HG02943 (cell line): ENCODE measurements around the gene COL13A1.

Source experiments
- ATAC-seq: cut with Tn5 transposase; IDR thresholded peaks from one replicate; pipeline ENCODE4 v1.9.1; 2021; ENCODE audit warnings: mild to moderate bottlenecking, low read depth, moderate library complexity; ENCODE audit not compliant: unreplicated experiment

The COL13A1 gene

GRCh38 chr10:69817078-69817581, 15.4 kb downstream of the COL13A1 start:
- no peak for ATAC-seq

GRCh38 chr10:69818676-69819239, 17.1 kb downstream of the COL13A1 start:
- ATAC-seq = no peak

- no peak for ATAC-seq
Measured at GRCh38 chr10:69819716-69820506, 18.2 kb downstream of the COL13A1 start.

GRCh38 chr10:69820817-69821216, 19.1 kb downstream of the COL13A1 start:
- ATAC-seq = no peak

DNA sequence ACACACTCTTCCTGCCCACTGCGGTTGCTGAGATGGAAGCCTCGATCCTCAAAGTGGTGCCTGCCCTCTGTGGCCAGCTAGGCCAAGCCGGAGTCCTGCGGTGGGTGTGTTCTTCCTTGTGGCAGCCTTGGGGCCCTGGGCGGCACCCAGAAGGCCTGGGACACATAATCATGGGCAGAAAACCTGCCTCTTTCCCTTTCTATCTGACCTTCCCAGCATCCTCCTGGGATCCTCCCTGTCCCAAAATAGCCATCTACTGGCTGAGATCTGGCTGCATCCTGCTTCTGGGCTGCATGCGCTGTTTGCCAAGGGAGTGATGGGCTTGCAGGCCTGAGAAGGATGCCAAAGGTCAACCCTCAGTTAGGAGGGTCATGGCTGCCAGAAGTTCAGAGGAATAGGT, 23.9 kb downstream of the COL13A1 start:
- ATAC-seq = no peak

DNA sequence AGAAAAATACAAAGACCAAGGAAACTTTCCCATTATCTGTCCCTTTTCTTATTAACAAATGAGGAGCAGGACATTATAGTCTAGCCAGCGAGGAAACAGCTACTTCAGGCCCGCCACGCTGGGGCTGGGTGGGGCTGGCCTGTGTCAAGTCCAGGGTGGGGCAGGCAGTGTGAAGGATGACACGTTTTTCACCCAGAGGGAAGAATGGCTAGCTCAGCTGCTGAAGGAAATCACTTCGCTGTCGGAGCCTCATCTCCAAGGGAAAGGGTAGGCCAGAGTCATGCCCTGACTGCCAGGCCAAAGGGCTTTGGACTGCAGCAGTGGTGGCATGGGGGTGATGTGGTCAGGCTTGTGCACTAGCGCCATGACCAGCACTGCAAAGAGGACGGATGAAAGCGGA, 24.4 kb downstream of the COL13A1 start:
- ATAC-seq = no peak

- no peak for ATAC-seq
Measured at GRCh38 chr10:69826789-69827554, 25.3 kb downstream of the COL13A1 start.

- no peak for ATAC-seq
Measured at GRCh38 chr10:69828144-69828870, 26.6 kb downstream of the COL13A1 start.

- no peak for ATAC-seq
Measured at GRCh38 chr10:69829775-69830174, 28.1 kb downstream of the COL13A1 start.

DNA sequence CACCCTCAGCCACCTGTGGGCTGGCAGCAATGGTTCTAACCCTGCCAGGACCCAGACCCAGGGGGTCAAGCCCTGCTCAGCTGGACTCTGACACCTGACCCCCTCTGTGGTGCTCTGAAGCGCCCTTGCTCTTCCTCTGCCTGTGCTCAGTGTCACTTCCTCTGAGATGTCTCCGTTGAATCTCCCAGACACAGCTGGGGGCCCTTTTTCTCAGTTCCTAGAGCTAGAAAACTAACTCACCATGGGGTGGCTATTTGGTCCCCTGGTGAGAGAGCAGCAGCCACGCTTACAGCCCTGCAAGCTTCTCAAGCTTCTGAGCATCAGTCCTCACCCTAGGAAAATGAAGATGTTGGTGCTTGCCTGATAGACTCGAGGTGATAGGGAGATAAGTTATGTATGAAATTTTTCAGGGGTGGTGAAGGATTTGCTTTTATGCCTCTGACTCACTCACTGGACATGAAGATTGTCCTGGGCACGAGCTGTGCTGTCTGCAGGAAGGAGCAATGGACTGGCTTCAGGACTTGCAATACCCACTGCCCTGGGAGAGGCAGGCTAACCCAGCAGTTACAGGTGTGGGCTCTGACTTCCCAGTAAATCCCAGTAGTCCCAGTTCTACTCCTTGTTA, 29.6 kb downstream of the COL13A1 start:
- ATAC-seq = no peak

GRCh38 chr10:69835233-69835632, 33.5 kb downstream of the COL13A1 start:
- ATAC-seq = no peak

DNA sequence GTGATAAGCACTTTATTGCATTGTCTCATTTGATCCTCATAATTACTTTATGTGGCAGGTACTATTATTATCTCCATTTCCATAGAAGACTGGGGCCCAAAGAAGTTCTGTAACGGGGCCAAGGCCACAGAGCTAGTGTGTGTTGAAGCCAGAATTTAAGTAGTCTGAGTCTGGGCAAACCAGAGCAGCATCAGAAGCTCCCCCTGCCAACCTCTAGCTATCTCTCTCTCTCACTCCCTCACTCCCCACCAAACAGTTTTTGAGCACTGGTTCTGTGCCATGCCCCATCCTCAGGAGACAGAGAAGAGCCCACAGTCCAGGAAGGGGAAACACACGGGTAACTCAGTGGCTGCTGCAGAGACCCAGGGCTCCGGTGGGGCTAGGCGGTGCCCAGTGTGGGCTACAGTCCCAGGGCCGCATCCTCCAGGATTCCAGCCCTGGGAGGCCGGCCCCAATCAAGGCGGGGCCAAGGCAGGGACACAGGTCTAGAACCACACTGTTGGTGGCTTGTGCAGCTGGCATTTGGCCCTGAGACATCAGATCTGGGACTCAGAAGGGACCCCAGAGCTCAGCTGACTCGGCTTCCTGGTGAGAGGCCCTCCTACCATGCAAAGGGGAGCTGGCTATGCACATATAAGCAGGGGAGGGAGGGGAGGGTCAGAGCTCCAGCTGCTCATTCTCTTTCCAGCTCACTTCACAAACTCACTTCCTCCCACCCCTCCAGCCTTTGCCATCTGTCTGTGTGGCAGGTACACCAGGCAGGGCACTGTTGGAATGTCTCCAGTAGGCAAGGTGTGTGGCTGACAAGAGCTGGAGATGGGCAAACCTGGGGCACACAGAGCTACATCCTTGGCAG, 34.4 kb downstream of the COL13A1 start:
- ATAC-seq = no peak

- no peak for ATAC-seq
Measured at GRCh38 chr10:69836731-69837030, 35.0 kb downstream of the COL13A1 start.

DNA sequence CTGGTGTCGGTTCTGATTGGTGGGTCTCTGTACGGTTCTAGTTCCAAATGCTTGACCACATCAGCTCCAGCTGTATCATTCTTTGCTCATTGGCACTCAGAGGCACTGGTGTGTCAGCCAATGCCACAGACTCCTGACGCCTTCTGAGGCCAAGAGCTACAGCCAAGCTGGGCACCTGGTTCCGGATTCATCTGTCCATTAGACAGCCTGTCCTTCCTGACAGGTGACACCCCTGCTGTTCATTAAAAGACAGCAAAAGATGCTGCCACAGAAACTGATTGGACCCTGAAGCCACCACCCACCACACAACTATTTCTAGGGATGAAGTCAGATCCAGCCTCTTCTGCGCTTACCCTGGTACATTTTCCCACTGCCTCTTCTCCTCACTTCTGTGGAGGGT, 35.6 kb downstream of the COL13A1 start:
- no peak for ATAC-seq

GRCh38 chr10:69838418-69838817, 36.7 kb downstream of the COL13A1 start:
- ATAC-seq = no peak

DNA sequence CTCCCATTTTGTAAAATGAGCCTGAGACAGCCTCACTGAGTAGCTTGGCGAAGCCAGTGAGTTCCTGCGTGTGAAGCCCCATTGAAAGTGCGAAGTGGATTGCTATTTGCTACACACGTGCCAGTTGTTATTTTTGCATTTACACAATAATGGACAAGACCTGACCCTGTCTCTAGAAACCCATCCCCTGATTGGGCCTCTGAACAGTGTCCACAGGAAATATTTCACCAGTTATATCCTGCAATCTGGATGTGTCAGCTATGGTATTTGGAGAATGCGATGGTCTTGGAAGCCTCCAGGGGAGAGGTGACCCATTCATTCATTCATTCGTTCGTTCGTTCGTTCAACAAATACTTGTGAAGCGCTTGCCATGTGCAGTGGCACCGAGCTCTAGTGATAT, 37.1 kb downstream of the COL13A1 start:
- ATAC-seq = no peak

GRCh38 chr10:69839696-69840345, 38.1 kb downstream of the COL13A1 start:
- ATAC-seq = no peak

DNA sequence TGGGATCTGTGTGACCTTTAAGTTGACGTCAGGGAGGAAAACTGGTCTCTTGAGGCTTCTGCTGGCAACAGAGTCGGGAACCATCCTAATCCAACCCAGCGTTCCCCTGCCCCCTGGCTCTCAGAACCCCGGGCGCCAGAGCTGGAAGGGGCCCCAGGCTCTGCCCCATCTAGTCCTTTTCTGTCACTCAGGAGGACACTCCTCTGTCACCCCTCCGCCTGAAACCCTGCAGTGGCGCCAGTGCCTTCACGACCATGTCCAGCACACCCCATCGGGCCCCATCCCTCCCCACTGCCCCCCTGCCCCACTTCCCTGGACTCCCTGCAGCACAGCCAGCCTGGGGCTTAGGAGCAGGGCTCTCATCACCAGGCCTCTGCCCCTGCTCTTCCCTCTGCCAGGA, 39.1 kb downstream of the COL13A1 start:
- ATAC-seq = no peak

GRCh38 chr10:69842020-69842419, 40.3 kb downstream of the COL13A1 start:
- no peak for ATAC-seq
